ENCODE results near the gene DENND10.

DNA sequence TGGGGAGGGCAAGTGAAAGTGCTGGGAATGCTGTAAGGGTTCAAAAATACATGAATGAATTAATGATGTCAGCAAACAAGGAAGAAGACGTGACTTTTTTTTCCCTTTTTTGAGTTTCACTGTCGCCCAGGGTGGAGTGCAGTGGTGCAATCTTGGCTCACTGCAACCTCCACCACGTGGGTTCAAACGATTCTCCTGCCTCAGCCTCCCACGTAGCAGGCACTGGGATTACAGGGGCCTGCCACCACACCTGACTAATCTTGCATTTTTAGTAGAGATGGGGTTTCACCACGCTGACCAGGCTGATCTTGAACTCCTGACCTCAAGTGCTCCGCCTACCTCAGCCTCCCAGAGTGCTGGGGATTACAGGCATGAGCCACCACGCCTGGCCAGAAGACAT is 30.0 kb downstream of the DENND10 start:
- TF ChIP-seq, protein P1, sequence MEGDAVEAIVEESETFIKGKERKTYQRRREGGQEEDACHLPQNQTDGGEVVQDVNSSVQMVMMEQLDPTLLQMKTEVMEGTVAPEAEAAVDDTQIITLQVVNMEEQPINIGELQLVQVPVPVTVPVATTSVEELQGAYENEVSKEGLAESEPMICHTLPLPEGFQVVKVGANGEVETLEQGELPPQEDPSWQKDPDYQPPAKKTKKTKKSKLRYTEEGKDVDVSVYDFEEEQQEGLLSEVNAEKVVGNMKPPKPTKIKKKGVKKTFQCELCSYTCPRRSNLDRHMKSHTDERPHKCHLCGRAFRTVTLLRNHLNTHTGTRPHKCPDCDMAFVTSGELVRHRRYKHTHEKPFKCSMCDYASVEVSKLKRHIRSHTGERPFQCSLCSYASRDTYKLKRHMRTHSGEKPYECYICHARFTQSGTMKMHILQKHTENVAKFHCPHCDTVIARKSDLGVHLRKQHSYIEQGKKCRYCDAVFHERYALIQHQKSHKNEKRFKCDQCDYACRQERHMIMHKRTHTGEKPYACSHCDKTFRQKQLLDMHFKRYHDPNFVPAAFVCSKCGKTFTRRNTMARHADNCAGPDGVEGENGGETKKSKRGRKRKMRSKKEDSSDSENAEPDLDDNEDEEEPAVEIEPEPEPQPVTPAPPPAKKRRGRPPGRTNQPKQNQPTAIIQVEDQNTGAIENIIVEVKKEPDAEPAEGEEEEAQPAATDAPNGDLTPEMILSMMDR (IDR thresholded peaks at IDR 0.05): no peak
- TF ChIP-seq POLR2A (IDR thresholded peaks at IDR 0.05): no peak
- TF ChIP-seq POLR2AphosphoS5 (IDR thresholded peaks at IDR 0.05; ENCODE audit: insufficient read depth in 1 of 2, low read depth in 1 of 2): no peak
